ENCODE results near the gene MAPK12.
"Not testable (repeated sequence)": the region's sequence is repeated elsewhere in the genome, so short reads cannot be mapped to it uniquely, and the experiment has no call there.

Gene MAPK12

GRCh38 chr22:50210378-50211139 lies 50.9 kb downstream of the MAPK12 start:
- no peak for DNase-seq

GRCh38 chr22:50209893-50210292 lies 51.6 kb downstream of the MAPK12 start:
- peak; percentile 58 to 62 for DNase-seq

GRCh38 chr22:50208939-50209892 lies 52.3 kb downstream of the MAPK12 start:
- DNase-seq, result no peak

GRCh38 chr22:50208430-50208938 lies 53.0 kb downstream of the MAPK12 start:
- DNase-seq, result no peak

- DNase-seq, result no peak
Observed at GRCh38 chr22:50207383-50208140, 53.9 kb downstream of the MAPK12 start.

GRCh38 chr22:50206599-50206998 lies 54.9 kb downstream of the MAPK12 start:
- peak in 1 of 2 experiments; percentile 8 for DNase-seq

GRCh38 chr22:50205781-50206569 lies 55.5 kb downstream of the MAPK12 start:
- no peak for DNase-seq

GRCh38 chr22:50204998-50205397 lies 56.5 kb downstream of the MAPK12 start:
- not testable (repeated sequence) for DNase-seq

GRCh38 chr22:50204571-50204970 lies 56.9 kb downstream of the MAPK12 start:
- DNase-seq, result no peak

GRCh38 chr22:50203288-50203687 lies 58.2 kb downstream of the MAPK12 start:
- no peak for DNase-seq
